SJCRH30 (cell line): ENCODE data around the gene RARS2. TPM values are rescaled to one million over a fixed set of nuclear protein-coding genes. Genes with fewer than 3 reads are reported as not detected.
"Not testable (repeated sequence)": the region's sequence is repeated elsewhere in the genome, so short reads cannot be mapped to it uniquely, and the experiment has no call there.

Source experiments
- DNase-seq, 2 experiments: peaks; one replicate each; pipeline ENCODE4 v3.0.0-alpha.2; 2015 to 2020
- H3K27ac ChIP-seq: fragments of 250-450 bp; sonication (Bioruptor Pico); 2 replicates; pipeline ENCODE4 v1.5.1; 2020; ENCODE audit warnings: mild to moderate bottlenecking, moderate library complexity
- H3K27me3 ChIP-seq: fragments of 250-450 bp; sonication (Bioruptor Pico); 2 replicates; pipeline ENCODE4 v1.5.1; 2020; ENCODE audit warnings: mild to moderate bottlenecking, moderate library complexity
- H3K36me3 ChIP-seq: fragments of 250-450 bp; sonication (Bioruptor Pico); 2 replicates; pipeline ENCODE4 v1.5.1; 2020; ENCODE audit warnings: mild to moderate bottlenecking, moderate library complexity
- H3K4me1 ChIP-seq: fragments of 250-450 bp; sonication (Bioruptor Pico); 2 replicates; pipeline ENCODE4 v1.5.1; 2020; ENCODE audit warnings: mild to moderate bottlenecking, moderate library complexity
- H3K4me3 ChIP-seq: fragments of 250-450 bp; sonication (Bioruptor Pico); 2 replicates; pipeline ENCODE4 v1.5.1; 2020; ENCODE audit warnings: mild to moderate bottlenecking, moderate library complexity
- H3K9me3 ChIP-seq: fragments of 250-450 bp; sonication (Bioruptor Pico); replicated peaks from 2 replicates; pipeline ENCODE4 v1.5.1; 2020; ENCODE audit warnings: mild to moderate bottlenecking, moderate library complexity
- total RNA-seq: library from RNA; depleted of rRNA; stranded (reverse); fragments of >200 nt; shearing (Covaris generic); gene quantifications from 2 replicates; pipeline ENCODE4 v1.2.3, GENCODE V29; 2014; rRNA removed

The RARS2 gene
- 43.4 and 51.0 TPM in 2 replicates for total RNA-seq

GRCh38 chr6:87589693-87590416, at the start of gene RARS2, which contains the start of gene ORC3:
TSS of gene RARS2 (minus strand) at chr6:87589987. CDS start at chr6:87589957, 30 bp downstream.
TSS of gene ORC3 (plus strand) at chr6:87590135. CDS start at chr6:87590169, 34 bp downstream.
- Histone ChIP-seq H3K27me3 (no peaks in the 10 kb centered on the region), H3K36me3 (peaks cover 18% of the 10 kb centered on the region), H3K9me3 (no peaks in the 10 kb centered on the region), H3K4me3 (peak within 1 kb of the TSS; percentile 94), H3K27ac (peak within 1 kb of the TSS; percentile 68), H3K4me1 (peaks cover 7% of the 10 kb centered on the region; the same call in 1 of the 2 replicates)
- DNase-seq: peak; percentile 96

GRCh38 chr6:87639373-87639772, 49.6 kb upstream of the RARS2 start:
- Histone ChIP-seq H3K4me1 (peaks cover 5% of the 10 kb centered on the region; the same call in 1 of the 2 replicates), H3K4me3 (no peak overlapping the region), H3K27ac (no peak overlapping the region), H3K9me3 (no peaks in the 10 kb centered on the region), H3K27me3 (no peaks in the 10 kb centered on the region), H3K36me3 (peaks cover 14% of the 10 kb centered on the region)
- DNase-seq: no peak

- no peak for DNase-seq
- H3K4me1 ChIP-seq: peaks cover 5% of the 10 kb centered on the region; the same call in 1 of the 2 replicates
- no peaks in the 10 kb centered on the region for H3K9me3 ChIP-seq
- H3K27me3 ChIP-seq: no peaks in the 10 kb centered on the region
- no peak overlapping the region for H3K27ac ChIP-seq
- no peak overlapping the region for H3K4me3 ChIP-seq
- H3K36me3 ChIP-seq: peaks cover 16% of the 10 kb centered on the region
Measured at GRCh38 chr6:87637106-87637505, 47.3 kb upstream of the RARS2 start.

- Histone ChIP-seq H3K36me3 (peaks cover 16% of the 10 kb centered on the region), H3K27me3 (no peaks in the 10 kb centered on the region), H3K4me3 (no peak overlapping the region), H3K27ac (no peak overlapping the region), H3K4me1 (peaks cover 5% of the 10 kb centered on the region; the same call in 1 of the 2 replicates), H3K9me3 (no peaks in the 10 kb centered on the region)
- DNase-seq: no peak
Measured at GRCh38 chr6:87636315-87636714, 46.5 kb upstream of the RARS2 start.

- DNase-seq: no peak
- Histone ChIP-seq H3K36me3 (peaks cover 18% of the 10 kb centered on the region), H3K4me3 (no peak overlapping the region), H3K4me1 (peaks cover 5% of the 10 kb centered on the region; the same call in 1 of the 2 replicates), H3K9me3 (no peaks in the 10 kb centered on the region), H3K27ac (no peak overlapping the region), H3K27me3 (no peaks in the 10 kb centered on the region)
Measured at GRCh38 chr6:87633851-87634250, 44.1 kb upstream of the RARS2 start.

- peaks cover 5% of the 10 kb centered on the region; the same call in 1 of the 2 replicates for H3K4me1 ChIP-seq
- H3K4me3 ChIP-seq: no peak overlapping the region
- H3K36me3 ChIP-seq: peaks cover 15% of the 10 kb centered on the region
- H3K9me3 ChIP-seq: no peaks in the 10 kb centered on the region; the same call in 1 of the 2 replicates
- no peak for DNase-seq
- no peaks in the 10 kb centered on the region for H3K27me3 ChIP-seq
- H3K27ac ChIP-seq: no peak overlapping the region
Measured at GRCh38 chr6:87630746-87631145, 41.0 kb upstream of the RARS2 start.

GRCh38 chr6:87628881-87629280, 39.1 kb upstream of the RARS2 start:
- H3K27ac ChIP-seq: no peak overlapping the region
- H3K4me1 ChIP-seq: no peaks in the 10 kb centered on the region
- H3K27me3 ChIP-seq: no peaks in the 10 kb centered on the region
- peaks cover 11% of the 10 kb centered on the region for H3K36me3 ChIP-seq
- H3K4me3 ChIP-seq: no peak overlapping the region
- no peaks in the 10 kb centered on the region; the same call in 1 of the 2 replicates for H3K9me3 ChIP-seq
- no peak for DNase-seq

- Histone ChIP-seq H3K9me3 (no peaks in the 10 kb centered on the region; the same call in 1 of the 2 replicates), H3K4me1 (no peaks in the 10 kb centered on the region), H3K36me3 (peaks cover 11% of the 10 kb centered on the region), H3K27ac (no peak overlapping the region), H3K4me3 (no peak overlapping the region), H3K27me3 (no peaks in the 10 kb centered on the region)
- DNase-seq: no peak
Measured at GRCh38 chr6:87628424-87628823, 38.6 kb upstream of the RARS2 start.

- H3K9me3 ChIP-seq: no peaks in the 10 kb centered on the region; the same call in 1 of the 2 replicates
- DNase-seq: no peak
- no peak overlapping the region for H3K27ac ChIP-seq
- H3K4me3 ChIP-seq: no peak overlapping the region
- peaks cover 3% of the 10 kb centered on the region; the same call in 1 of the 2 replicates for H3K36me3 ChIP-seq
- no peaks in the 10 kb centered on the region for H3K4me1 ChIP-seq
- H3K27me3 ChIP-seq: no peaks in the 10 kb centered on the region
Measured at GRCh38 chr6:87623248-87623647, 33.5 kb upstream of the RARS2 start.

GRCh38 chr6:87618531-87618930, 28.7 kb upstream of the RARS2 start:
- peaks cover 7% of the 10 kb centered on the region for H3K36me3 ChIP-seq

GRCh38 chr6:87617405-87617804, 27.6 kb upstream of the RARS2 start:
- Histone ChIP-seq H3K27me3 (no peaks in the 10 kb centered on the region), H3K4me3 (no peak overlapping the region), H3K36me3 (peaks cover 15% of the 10 kb centered on the region), H3K4me1 (no peaks in the 10 kb centered on the region), H3K9me3 (no peaks in the 10 kb centered on the region), H3K27ac (no peak overlapping the region)
- DNase-seq: no peak

More at GRCh38 chr6:87618531-87618930, 28.7 kb upstream of the RARS2 start:
- no peaks in the 10 kb centered on the region for H3K4me1 ChIP-seq
- no peaks in the 10 kb centered on the region for H3K9me3 ChIP-seq
- H3K4me3 ChIP-seq: no peak overlapping the region
- no peaks in the 10 kb centered on the region for H3K27me3 ChIP-seq
- no peak for DNase-seq
- no peak overlapping the region for H3K27ac ChIP-seq

- H3K27ac ChIP-seq, H3K4me1 ChIP-seq, DNase-seq, H3K9me3 ChIP-seq, H3K4me3 ChIP-seq, H3K27me3 ChIP-seq: not testable (repeated sequence)
- peaks cover 25% of the 10 kb centered on the region for H3K36me3 ChIP-seq
Measured at GRCh38 chr6:87613018-87613417, 23.2 kb upstream of the RARS2 start.

GRCh38 chr6:87608802-87609201, 19.0 kb upstream of the RARS2 start:
- Histone ChIP-seq H3K4me3 (no peak overlapping the region), H3K9me3 (no peaks in the 10 kb centered on the region), H3K27ac (no peak overlapping the region), H3K36me3 (peaks cover 33% of the 10 kb centered on the region), H3K27me3 (no peaks in the 10 kb centered on the region), H3K4me1 (no peaks in the 10 kb centered on the region)
- DNase-seq: no peak

GRCh38 chr6:87606199-87606598, 16.4 kb upstream of the RARS2 start:
- Histone ChIP-seq H3K27me3 (no peaks in the 10 kb centered on the region), H3K36me3 (peaks cover 16% of the 10 kb centered on the region), H3K4me1 (no peaks in the 10 kb centered on the region), H3K4me3 (no peak overlapping the region), H3K9me3 (no peaks in the 10 kb centered on the region), H3K27ac (no peak overlapping the region)
- DNase-seq: peak in 1 of 2 experiments; percentile 4

- Histone ChIP-seq H3K27ac (no peak overlapping the region), H3K4me1 (no peaks in the 10 kb centered on the region), H3K9me3 (no peaks in the 10 kb centered on the region), H3K27me3 (no peaks in the 10 kb centered on the region), H3K4me3 (no peak overlapping the region), H3K36me3 (peaks cover 7% of the 10 kb centered on the region)
- DNase-seq: no peak
Measured at GRCh38 chr6:87600576-87600975, 10.8 kb upstream of the RARS2 start.
